ENCODE measurements around the gene TMEM63C.
"Not testable (repeated sequence)": the region's sequence is repeated elsewhere in the genome, so short reads cannot be mapped to it uniquely, and the experiment has no call there.

TMEM63C gene

GRCh38 chr14:77259025-77259715 is 77.6 kb downstream of the TMEM63C start:
- DNase-seq, result no peak

- DNase-seq, result no peak
Observed at GRCh38 chr14:77260199-77260598, 78.6 kb downstream of the TMEM63C start.

DNA sequence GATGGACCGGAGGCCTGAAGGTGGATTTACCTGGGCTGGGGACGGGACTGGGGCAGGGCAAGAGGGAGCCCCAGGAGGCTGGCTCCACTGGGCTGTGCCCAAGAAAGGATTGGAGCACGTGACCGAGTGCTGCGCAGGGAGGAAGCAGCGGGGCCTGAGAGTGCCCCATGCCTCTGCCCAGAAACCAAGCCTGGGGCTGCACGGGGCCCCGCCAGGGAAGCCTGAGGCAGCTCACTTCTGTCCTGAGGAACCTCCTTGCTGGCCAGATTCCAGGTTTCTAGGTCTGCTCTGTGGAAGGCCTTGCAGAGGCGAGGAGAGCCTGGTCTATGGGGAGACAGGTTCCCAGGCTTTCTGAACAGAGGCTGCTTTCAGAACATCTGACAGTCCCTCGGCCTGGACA is 79.0 kb downstream of the TMEM63C start:
- no peak for DNase-seq

GRCh38 chr14:77264466-77265186 is 83.0 kb downstream of the TMEM63C start:
- no peak for DNase-seq

GRCh38 chr14:77265187-77265515 is 83.6 kb downstream of the TMEM63C start:
- DNase-seq, result no peak

DNA sequence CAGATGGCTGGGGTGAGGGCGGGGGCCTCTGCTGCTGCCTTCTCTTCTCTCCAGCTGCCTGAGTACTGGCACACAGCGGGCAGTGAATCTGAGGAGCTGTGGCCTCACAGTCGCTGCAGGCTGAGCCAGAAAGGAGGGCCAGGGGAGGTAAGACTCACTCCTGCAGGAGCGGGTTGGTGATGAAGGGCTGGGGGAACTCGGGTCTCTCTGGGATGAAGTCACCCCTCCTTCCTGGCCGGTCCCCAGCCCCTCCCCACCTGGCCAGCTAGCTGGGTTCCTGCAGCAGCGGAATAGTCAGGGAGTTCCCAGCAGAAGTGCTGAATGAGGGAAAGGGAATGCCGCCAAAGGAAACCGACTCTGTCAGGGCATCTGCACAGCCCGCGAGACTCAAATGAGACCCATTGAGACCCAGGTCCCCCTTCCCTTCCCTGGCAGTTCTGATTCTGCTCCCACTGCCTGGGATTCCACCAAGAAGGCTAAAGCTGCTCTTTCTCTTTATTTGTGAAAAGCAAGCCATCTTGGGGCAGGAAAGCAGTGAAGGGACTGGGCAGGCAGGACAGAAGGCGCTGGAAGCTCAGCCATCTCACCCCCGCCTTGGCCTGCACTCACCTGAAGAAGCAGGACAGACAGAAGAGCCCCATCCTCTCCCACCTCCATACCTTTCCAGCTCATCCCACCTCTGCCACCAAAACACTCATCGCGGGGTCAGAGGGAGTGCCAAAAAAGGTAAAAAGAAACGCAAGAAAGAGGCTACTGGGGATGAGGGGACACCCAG is 84.2 kb downstream of the TMEM63C start:
- DNase-seq, result no peak

GRCh38 chr14:77266336-77266735 is 84.7 kb downstream of the TMEM63C start:
- DNase-seq, result no peak

- DNase-seq, result no peak
Observed at GRCh38 chr14:77267937-77268699, 86.5 kb downstream of the TMEM63C start.

DNA sequence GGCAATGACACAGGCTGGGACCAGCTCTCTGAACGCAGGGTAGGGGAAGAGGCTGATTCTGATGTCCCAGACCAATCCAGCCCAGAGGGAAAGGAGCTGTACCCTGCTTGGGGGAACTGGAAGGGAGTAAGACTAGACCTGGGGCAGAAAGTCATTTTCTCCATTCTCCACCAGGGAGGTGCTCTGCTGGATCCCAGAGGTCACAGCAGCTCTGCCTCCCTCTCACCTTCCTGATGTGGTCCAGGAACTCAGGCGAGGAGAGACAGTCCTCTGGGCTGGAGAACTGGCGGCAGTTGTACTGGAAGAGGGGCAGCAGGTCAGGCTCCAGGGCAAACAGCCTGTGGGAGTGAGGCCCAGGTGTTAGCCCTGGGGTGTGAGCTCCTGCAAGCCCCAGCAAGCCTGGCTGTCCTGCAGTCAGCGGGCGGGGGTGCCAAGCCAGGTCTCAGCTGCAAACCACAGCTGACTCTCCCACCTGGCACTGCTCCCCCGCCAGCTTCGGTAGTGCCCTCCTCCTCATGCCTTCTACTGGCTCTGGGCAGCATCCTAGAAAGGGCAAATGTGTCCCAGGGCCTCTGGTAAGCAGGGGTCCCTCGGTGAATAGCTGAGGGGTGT is 87.5 kb downstream of the TMEM63C start:
- no peak for DNase-seq

DNA sequence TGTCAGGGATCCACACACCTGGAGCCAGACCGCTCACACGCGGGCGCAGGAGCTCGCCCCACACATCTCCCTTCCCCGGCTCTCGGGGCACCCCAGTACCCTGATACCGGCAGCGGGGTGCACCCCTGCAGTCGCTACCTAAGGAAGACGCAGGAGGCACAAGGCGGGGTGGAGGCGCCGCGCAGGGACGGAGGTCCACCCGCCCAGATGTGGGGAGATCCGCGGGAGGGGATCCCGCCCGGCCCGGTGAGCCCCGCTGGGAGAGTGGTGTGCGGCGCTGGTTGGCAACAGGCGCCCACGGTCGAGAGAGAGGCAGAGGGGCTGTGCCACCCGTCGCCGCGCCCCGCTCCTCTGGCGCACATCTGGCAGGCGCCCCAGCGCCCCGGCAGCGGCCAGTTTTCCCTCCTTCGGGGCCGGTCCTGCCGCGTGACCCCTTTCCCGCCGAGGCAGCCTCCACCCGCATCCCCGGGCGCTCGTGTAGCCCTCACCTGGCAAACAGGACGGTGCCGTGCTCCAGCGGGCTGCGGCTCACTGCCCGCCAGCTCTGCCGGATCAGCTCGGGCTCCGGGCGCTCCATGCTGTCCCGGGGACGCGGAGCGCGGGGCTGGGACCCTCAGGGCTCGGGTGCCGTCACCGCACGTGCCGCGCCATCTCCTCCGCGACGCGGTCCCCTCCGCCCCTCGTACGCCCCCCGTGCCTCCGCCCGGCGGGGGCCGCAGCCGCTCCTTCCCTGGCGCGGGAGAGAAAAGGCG is 88.9 kb downstream of the TMEM63C start:
- DNase-seq, result no peak

DNA sequence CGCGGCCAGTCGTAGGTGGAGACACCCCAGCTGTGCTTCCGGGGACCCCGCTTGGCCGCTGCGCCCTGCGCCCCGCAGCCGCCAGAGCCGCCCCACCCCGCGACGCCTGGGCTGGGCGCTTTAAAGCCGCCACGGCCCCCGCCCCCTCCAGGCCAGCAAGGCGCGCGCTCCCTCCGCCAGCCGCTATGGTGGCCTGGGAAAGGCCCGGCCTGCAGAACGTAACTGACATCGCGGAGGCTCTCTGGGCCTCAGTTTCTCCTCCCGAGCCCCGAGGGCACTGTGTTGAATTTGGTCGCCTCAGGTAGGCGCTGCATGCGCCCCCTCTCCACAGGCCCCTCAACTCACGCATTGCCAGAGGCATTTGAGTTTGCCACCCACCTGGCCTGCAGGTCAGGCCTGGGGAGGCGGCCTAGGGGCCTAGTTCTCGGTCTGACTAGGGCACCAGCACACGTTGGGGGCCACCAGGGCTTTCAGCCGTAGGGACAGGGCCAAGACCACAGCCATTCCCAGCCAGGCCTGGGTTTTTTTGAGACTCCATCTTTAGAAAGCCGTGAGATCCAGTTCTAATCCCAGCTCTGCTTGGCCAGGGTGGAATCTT is 89.6 kb downstream of the TMEM63C start, which contains the start of gene NGB:
Gene NGB, minus strand, starts transcription at position 94 of the 598 bp plus-strand sequence. CDS start 269 bp downstream, outside the sequence.
- no peak for DNase-seq

- DNase-seq, result no peak
Observed at GRCh38 chr14:77272261-77272660, 90.7 kb downstream of the TMEM63C start.

GRCh38 chr14:77273796-77274195 is 92.2 kb downstream of the TMEM63C start:
- no peak for DNase-seq

- no peak for DNase-seq
Observed at GRCh38 chr14:77275041-77275580, 93.5 kb downstream of the TMEM63C start.

DNA sequence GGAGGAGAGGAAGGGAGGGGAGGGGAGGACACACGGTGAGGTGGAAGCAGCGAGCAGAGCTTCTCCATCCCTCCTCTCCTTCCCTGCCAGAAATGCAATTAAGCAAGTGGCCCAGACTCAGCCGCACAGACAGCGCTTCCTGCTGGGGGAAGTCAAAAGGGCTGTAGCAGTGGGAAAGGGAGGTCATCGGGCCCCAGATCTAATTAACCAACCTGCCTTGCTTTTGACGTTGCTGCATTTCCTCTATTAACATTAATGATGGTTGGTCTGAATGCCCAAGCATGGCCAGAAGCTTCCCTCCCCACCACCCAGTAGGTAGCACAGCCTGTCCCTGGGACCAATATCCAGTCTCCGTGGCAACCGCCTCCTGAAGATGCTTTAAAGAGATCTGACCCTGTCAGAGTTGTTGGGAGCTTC is 94.0 kb downstream of the TMEM63C start:
- no peak for DNase-seq

DNA sequence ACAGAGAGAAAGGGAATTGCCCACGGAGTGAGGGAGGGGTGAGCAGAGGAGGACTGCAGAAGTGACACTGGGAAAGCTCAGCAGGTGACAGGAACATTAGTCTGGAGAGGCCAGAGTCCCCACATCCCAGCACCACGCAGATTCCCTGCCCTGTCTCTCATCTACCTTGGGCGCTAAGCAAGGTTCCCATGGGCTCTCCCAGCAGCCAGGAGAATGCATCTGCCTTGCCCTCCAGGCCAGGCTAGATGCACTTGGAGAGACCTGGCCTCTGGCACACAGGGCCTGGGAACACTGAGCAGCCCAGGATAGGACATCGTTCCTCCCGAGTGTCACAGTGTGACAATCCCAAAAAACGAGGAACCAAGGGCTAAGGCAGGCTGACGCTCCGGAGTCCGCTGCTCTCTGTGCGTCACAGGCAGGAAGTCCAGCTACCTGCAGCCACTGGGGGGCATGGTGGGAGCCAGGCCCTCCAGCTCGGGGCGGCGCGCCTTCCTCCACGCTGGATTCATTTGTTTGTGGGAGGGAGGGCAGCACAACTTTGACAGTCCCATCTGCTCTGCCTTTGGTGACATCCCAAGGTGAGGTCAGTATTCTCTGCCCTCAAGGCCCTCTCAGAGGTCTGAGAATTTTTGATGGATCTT is 94.8 kb downstream of the TMEM63C start:
- no peak for DNase-seq

- DNase-seq, result no peak
Observed at GRCh38 chr14:77276959-77277358, 95.4 kb downstream of the TMEM63C start.

GRCh38 chr14:77278461-77279230 is 97.0 kb downstream of the TMEM63C start:
- DNase-seq, result no peak

DNA sequence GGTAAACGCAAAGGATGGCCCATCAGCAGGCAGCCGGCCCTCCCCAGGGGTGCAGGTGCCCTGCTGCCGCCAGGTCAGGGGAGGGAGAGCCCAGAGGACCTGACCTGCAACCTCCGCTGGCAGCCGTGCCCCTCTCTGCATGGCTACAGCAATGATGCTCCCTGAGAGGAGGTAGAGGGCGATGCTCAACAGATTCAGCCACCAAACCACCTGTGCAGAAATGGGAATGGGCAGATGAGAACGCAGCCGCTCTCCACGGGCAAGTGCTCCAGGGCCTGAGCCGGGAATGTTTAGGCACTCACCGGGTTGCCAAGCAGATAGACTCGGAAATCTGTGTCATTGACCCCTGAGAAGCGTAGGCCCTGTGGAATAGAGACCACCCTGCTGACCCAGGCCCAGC is 98.1 kb downstream of the TMEM63C start:
- no peak for DNase-seq

GRCh38 chr14:77280921-77281320 is 99.3 kb downstream of the TMEM63C start:
- DNase-seq, result not testable (repeated sequence)

Data from stimulated activated CD4-positive, alpha-beta T cell treated with anti-CD3 and anti-CD28 coated beads, Interleukin-2, amount 100 ng/mL, for 24 hours (primary cell).